ENCODE data around the gene OVOL2.

GRCh38 chr20:18091623-18092022, 33.9 kb upstream of the OVOL2 start:
- no peak for TF ChIP-seq CTCF (conservative IDR thresholded peaks at IDR 0.05; ENCODE audit: low read depth in 2 of 2)
- no peak for TF ChIP-seq REST (IDR thresholded peaks at IDR 0.05; ENCODE audit: unreplicated experiment)
- TF ChIP-seq POLR2AphosphoS5 (IDR thresholded peaks at IDR 0.05; ENCODE audit: low read depth) = no peak
- TF ChIP-seq JUNB (IDR thresholded peaks at IDR 0.05; ENCODE audit: unreplicated experiment) = no peak
- TF ChIP-seq EZH2 (IDR thresholded peaks at IDR 0.05; ENCODE audit: low read depth, unreplicated experiment) = no peak
- no peak for TF ChIP-seq CREB1 (CRISPR knock-in tag; IDR thresholded peaks at IDR 0.05; ENCODE audit: low read depth)
- TF ChIP-seq ETS1 (IDR thresholded peaks at IDR 0.05) = no peak
